HG03108 (cell line): Measurements from ENCODE around the gene NDUFB2.
A peak's percentile ranks its signal among the peaks of the same experiment; 100 is the strongest.
"Not testable (repeated sequence)": the region's sequence is repeated elsewhere in the genome, so short reads cannot be mapped to it uniquely, and the experiment has no call there.

ENCODE experiments used
- ATAC-seq: cut with Tn5 transposase; IDR thresholded peaks from one replicate; pipeline ENCODE4 v1.9.1; 2021; ENCODE audit warnings: moderate library complexity; ENCODE audit not compliant: unreplicated experiment

Gene NDUFB2

GRCh38 chr7:140696680-140697446 is at the start of gene NDUFB2:
NDUFB2 (plus strand) TSS chr7:140696708; CDS start chr7:140696745, 37 bp downstream.
- ATAC-seq, result peak; percentile 84

GRCh38 chr7:140646931-140647647 is 49.4 kb upstream of the NDUFB2 start:
- peak; percentile 81 for ATAC-seq

GRCh38 chr7:140649556-140650205 is 46.8 kb upstream of the NDUFB2 start:
- ATAC-seq, result no peak

- ATAC-seq, result no peak
Measured at GRCh38 chr7:140650367-140650766, 46.1 kb upstream of the NDUFB2 start.

GRCh38 chr7:140653319-140654108 is 43.0 kb upstream of the NDUFB2 start:
- ATAC-seq, result no peak

GRCh38 chr7:140654109-140654387 is 42.5 kb upstream of the NDUFB2 start:
- ATAC-seq, result no peak

GRCh38 chr7:140654661-140655060 is 41.8 kb upstream of the NDUFB2 start:
- no peak for ATAC-seq

GRCh38 chr7:140655511-140656408 is 40.7 kb upstream of the NDUFB2 start:
- ATAC-seq, result no peak

- ATAC-seq, result peak; percentile 94
Measured at GRCh38 chr7:140656548-140657515, 39.7 kb upstream of the NDUFB2 start.

- ATAC-seq, result no peak
Measured at GRCh38 chr7:140657891-140658290, 38.6 kb upstream of the NDUFB2 start.

GRCh38 chr7:140659856-140660255 is 36.7 kb upstream of the NDUFB2 start:
- no peak for ATAC-seq

GRCh38 chr7:140661124-140661523 is 35.4 kb upstream of the NDUFB2 start:
- ATAC-seq, result no peak

- not testable (repeated sequence) for ATAC-seq
Measured at GRCh38 chr7:140662938-140663337, 33.6 kb upstream of the NDUFB2 start.

- ATAC-seq, result no peak
Measured at GRCh38 chr7:140667476-140667875, 29.0 kb upstream of the NDUFB2 start.

GRCh38 chr7:140668641-140669040 is 27.9 kb upstream of the NDUFB2 start:
- ATAC-seq, result no peak

GRCh38 chr7:140669352-140669751 is 27.2 kb upstream of the NDUFB2 start:
- no peak for ATAC-seq

GRCh38 chr7:140669862-140670261 is 26.6 kb upstream of the NDUFB2 start:
- not testable (repeated sequence) for ATAC-seq

GRCh38 chr7:140670343-140670935 is 26.1 kb upstream of the NDUFB2 start:
- no peak for ATAC-seq

GRCh38 chr7:140671966-140672365 is 24.5 kb upstream of the NDUFB2 start:
- ATAC-seq, result no peak
